ENCODE results near the gene PALM.
"Not testable (repeated sequence)": the region's sequence is repeated elsewhere in the genome, so short reads cannot be mapped to it uniquely, and the experiment has no call there.

The PALM gene

GRCh38 chr19:734716-735115 lies 26.0 kb downstream of the PALM start:
- TF ChIP-seq JUND (IDR thresholded peaks at IDR 0.05; ENCODE audit: low read depth): no peak
- in situ Hi-C loops (cut with HindIII; ENCODE audit: low pct_unique_long_range_greater_than_20kb, low sequenced_read_pairs): no loop called here
- no peak for DNase-seq (ENCODE audit: low read depth in 1 of 2, low spot score in 1 of 2)

- DNase-seq (ENCODE audit: low read depth in 1 of 2, low spot score in 1 of 2): no peak
- in situ Hi-C loops (cut with HindIII; ENCODE audit: low pct_unique_long_range_greater_than_20kb, low sequenced_read_pairs): no loop called here
- TF ChIP-seq JUND (IDR thresholded peaks at IDR 0.05; ENCODE audit: low read depth): no peak
Observed at GRCh38 chr19:736125-736524, 27.4 kb downstream of the PALM start.

GRCh38 chr19:737591-738093 lies 28.9 kb downstream of the PALM start:
- DNase-seq (ENCODE audit: low read depth in 1 of 2, low spot score in 1 of 2): peak; percentile 44 to 79
- TF ChIP-seq JUND (IDR thresholded peaks at IDR 0.05; ENCODE audit: low read depth): no peak
- in situ Hi-C loops (cut with HindIII; ENCODE audit: low pct_unique_long_range_greater_than_20kb, low sequenced_read_pairs): no loop called here

- DNase-seq (ENCODE audit: low read depth in 1 of 2, low spot score in 1 of 2): no peak
- TF ChIP-seq JUND (IDR thresholded peaks at IDR 0.05; ENCODE audit: low read depth): no peak
- in situ Hi-C loops (cut with HindIII; ENCODE audit: low pct_unique_long_range_greater_than_20kb, low sequenced_read_pairs): no loop called here
Observed at GRCh38 chr19:738509-739128, 29.9 kb downstream of the PALM start.

GRCh38 chr19:739998-740715 lies 31.4 kb downstream of the PALM start:
- DNase-seq (ENCODE audit: low read depth in 1 of 2, low spot score in 1 of 2): no peak
- in situ Hi-C loops (cut with HindIII; ENCODE audit: low pct_unique_long_range_greater_than_20kb, low sequenced_read_pairs): no loop called here
- TF ChIP-seq JUND (IDR thresholded peaks at IDR 0.05; ENCODE audit: low read depth): no peak

GRCh38 chr19:740816-741505 lies 32.2 kb downstream of the PALM start:
- in situ Hi-C loops (cut with HindIII; ENCODE audit: low pct_unique_long_range_greater_than_20kb, low sequenced_read_pairs); DNase-seq (ENCODE audit: low read depth in 1 of 2, low spot score in 1 of 2): not testable (repeated sequence)

GRCh38 chr19:741506-742131 lies 32.9 kb downstream of the PALM start:
- in situ Hi-C loops (cut with HindIII; ENCODE audit: low pct_unique_long_range_greater_than_20kb, low sequenced_read_pairs): no loop called here
- DNase-seq (ENCODE audit: low read depth in 1 of 2, low spot score in 1 of 2): peak in 1 of 2 experiments; percentile 25

GRCh38 chr19:742540-743075 lies 33.9 kb downstream of the PALM start:
- no peak for TF ChIP-seq JUND (IDR thresholded peaks at IDR 0.05; ENCODE audit: low read depth)
- in situ Hi-C loops (cut with HindIII; ENCODE audit: low pct_unique_long_range_greater_than_20kb, low sequenced_read_pairs): no loop called here
- DNase-seq (ENCODE audit: low read depth in 1 of 2, low spot score in 1 of 2): no peak

More at GRCh38 chr19:741506-742131, 32.9 kb downstream of the PALM start:
- no peak for TF ChIP-seq JUND (IDR thresholded peaks at IDR 0.05; ENCODE audit: low read depth)

- TF ChIP-seq JUND (IDR thresholded peaks at IDR 0.05; ENCODE audit: low read depth): no peak
- no peak for DNase-seq (ENCODE audit: low read depth in 1 of 2, low spot score in 1 of 2)
- in situ Hi-C loops (cut with HindIII; ENCODE audit: low pct_unique_long_range_greater_than_20kb, low sequenced_read_pairs): no loop called here
Observed at GRCh38 chr19:743168-743687, 34.5 kb downstream of the PALM start.

GRCh38 chr19:745138-745537 lies 36.4 kb downstream of the PALM start:
- in situ Hi-C loops (cut with HindIII; ENCODE audit: low pct_unique_long_range_greater_than_20kb, low sequenced_read_pairs); DNase-seq (ENCODE audit: low read depth in 1 of 2, low spot score in 1 of 2): not testable (repeated sequence)

- no peak for DNase-seq (ENCODE audit: low read depth in 1 of 2, low spot score in 1 of 2)
- no peak for TF ChIP-seq JUND (IDR thresholded peaks at IDR 0.05; ENCODE audit: low read depth)
- in situ Hi-C loops (cut with HindIII; ENCODE audit: low pct_unique_long_range_greater_than_20kb, low sequenced_read_pairs): no loop called here
Observed at GRCh38 chr19:746208-746819, 37.6 kb downstream of the PALM start.

GRCh38 chr19:746956-747355 lies 38.2 kb downstream of the PALM start:
- in situ Hi-C loops (cut with HindIII; ENCODE audit: low pct_unique_long_range_greater_than_20kb, low sequenced_read_pairs): no loop called here
- no peak for DNase-seq (ENCODE audit: low read depth in 1 of 2, low spot score in 1 of 2)
- TF ChIP-seq JUND (IDR thresholded peaks at IDR 0.05; ENCODE audit: low read depth): no peak

Measured in T47D (cell line).